HUES48 (cell line): ENCODE measurements around the gene CCR2.

Experiments
- H3K27ac ChIP-seq: one replicate; pipeline ENCODE4 v1.7.0; 2013; ENCODE audit warnings: low read depth, low read length, inconsistent platforms
- H3K27me3 ChIP-seq: 2 replicates; pipeline ENCODE4 v1.6.1; 2013; ENCODE audit warnings: mild to moderate bottlenecking, low read length; ENCODE audit not compliant: control insufficient read depth, insufficient read depth
- H3K36me3 ChIP-seq: 2 replicates; pipeline ENCODE4 v1.6.1; 2013; ENCODE audit warnings: low read length; ENCODE audit not compliant: control insufficient read depth, insufficient read depth
- H3K4me1 ChIP-seq: 2 replicates; pipeline ENCODE4 v1.6.1; 2013; ENCODE audit warnings: mild to moderate bottlenecking, low read length; ENCODE audit not compliant: control insufficient read depth, insufficient read depth
- H3K4me3 ChIP-seq: 2 replicates; pipeline ENCODE4 v1.5.1; 2013; ENCODE audit warnings: mild to moderate bottlenecking, low read depth, low read length
- H3K9ac ChIP-seq: 2 replicates; pipeline ENCODE4 v1.6.1; 2013; ENCODE audit warnings: mild to moderate bottlenecking, low read depth, low read length, moderate library complexity
- H3K9me3 ChIP-seq: 2 replicates; pipeline ENCODE4 v1.6.1; 2013; ENCODE audit warnings: low read length; ENCODE audit not compliant: control insufficient read depth, insufficient read depth

Gene CCR2

DNA sequence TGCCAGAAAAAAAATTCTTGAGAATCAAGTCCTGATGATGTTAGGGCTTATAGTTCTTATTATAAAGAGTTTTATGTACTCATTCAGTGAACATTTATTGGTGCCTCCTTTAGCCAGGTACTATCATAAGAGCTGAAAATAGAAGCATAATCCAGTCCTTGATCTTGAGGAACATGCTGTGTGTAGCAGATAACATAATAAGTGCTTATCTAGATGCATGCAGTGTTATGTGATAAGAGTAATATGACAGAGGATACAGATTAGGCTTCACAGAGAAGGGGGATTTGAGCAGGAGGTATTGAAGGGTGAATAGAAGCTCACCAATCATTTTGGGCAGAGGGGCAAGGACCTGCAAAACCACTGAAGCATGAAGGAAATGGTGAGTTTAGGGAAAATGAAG is 1.1 kb downstream of the CCR2 start:
- Histone ChIP-seq H3K4me1 (no peaks in the 10 kb centered on the region), H3K9ac (no peak overlapping the region), H3K36me3 (no peaks in the 10 kb centered on the region), H3K27me3 (no peaks in the 10 kb centered on the region), H3K9me3 (no peaks in the 10 kb centered on the region), H3K4me3 (no peak overlapping the region), H3K27ac (no peak overlapping the region)

DNA sequence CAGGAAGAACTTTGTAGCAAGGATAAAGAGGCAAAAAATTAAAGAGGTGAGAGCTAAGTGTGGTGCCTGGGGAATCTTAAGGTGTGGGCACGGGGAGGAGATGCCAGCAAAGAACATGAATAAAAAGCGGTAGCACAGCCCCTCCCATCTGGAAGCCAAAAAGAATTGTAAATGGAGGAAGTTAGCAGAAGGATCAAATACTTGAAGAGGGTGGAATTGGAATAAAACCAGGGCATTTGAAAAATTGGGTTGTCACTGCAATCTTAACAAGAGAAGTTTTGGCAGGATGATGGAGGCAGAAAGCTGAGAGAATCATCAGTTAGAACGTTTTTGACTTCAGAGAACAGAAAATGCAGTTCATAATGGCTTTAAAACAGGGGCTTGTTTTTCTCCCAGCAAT is 2.4 kb downstream of the CCR2 start:
- no peak overlapping the region for H3K27ac ChIP-seq
- H3K4me1 ChIP-seq = no peaks in the 10 kb centered on the region
- H3K36me3 ChIP-seq = no peaks in the 10 kb centered on the region
- H3K27me3 ChIP-seq = no peaks in the 10 kb centered on the region
- H3K9me3 ChIP-seq = no peaks in the 10 kb centered on the region
- no peak overlapping the region for H3K4me3 ChIP-seq
- no peak overlapping the region for H3K9ac ChIP-seq

DNA sequence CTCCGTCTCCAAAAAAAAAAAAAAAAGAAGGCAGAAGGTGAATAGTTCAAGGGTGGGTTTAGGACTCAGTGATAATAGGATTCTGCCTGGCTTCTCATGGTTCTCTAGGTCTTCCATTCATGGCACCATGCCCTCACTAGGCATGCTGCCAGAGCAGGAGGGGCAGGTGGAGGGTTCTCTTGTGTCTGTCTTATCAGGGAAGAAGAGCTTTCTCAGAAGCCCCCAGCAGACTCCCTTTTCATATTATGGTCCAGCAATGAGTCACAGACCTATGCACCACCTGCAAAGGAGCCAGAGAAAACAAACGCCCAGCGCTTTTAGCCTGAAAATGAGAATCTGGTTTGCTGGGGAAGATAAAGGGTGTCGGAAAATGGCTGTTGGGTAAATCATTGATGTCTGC is 3.0 kb downstream of the CCR2 start:
- no peak overlapping the region for H3K9ac ChIP-seq
- no peaks in the 10 kb centered on the region for H3K9me3 ChIP-seq
- H3K36me3 ChIP-seq = no peaks in the 10 kb centered on the region
- H3K27ac ChIP-seq = no peak overlapping the region
- H3K4me3 ChIP-seq = no peak overlapping the region
- no peaks in the 10 kb centered on the region for H3K4me1 ChIP-seq
- no peaks in the 10 kb centered on the region for H3K27me3 ChIP-seq

DNA sequence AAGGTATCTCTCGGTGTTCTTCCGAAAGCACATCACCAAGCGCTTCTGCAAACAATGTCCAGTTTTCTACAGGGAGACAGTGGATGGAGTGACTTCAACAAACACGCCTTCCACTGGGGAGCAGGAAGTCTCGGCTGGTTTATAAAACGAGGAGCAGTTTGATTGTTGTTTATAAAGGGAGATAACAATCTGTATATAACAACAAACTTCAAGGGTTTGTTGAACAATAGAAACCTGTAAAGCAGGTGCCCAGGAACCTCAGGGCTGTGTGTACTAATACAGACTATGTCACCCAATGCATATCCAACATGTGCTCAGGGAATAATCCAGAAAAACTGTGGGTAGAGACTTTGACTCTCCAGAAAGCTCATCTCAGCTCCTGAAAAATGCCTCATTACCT is 4.6 kb downstream of the CCR2 start:
- Histone ChIP-seq H3K9me3 (no peaks in the 10 kb centered on the region), H3K4me1 (no peaks in the 10 kb centered on the region), H3K27me3 (no peaks in the 10 kb centered on the region), H3K4me3 (no peak overlapping the region), H3K27ac (no peak overlapping the region), H3K36me3 (no peaks in the 10 kb centered on the region), H3K9ac (no peak overlapping the region)

DNA sequence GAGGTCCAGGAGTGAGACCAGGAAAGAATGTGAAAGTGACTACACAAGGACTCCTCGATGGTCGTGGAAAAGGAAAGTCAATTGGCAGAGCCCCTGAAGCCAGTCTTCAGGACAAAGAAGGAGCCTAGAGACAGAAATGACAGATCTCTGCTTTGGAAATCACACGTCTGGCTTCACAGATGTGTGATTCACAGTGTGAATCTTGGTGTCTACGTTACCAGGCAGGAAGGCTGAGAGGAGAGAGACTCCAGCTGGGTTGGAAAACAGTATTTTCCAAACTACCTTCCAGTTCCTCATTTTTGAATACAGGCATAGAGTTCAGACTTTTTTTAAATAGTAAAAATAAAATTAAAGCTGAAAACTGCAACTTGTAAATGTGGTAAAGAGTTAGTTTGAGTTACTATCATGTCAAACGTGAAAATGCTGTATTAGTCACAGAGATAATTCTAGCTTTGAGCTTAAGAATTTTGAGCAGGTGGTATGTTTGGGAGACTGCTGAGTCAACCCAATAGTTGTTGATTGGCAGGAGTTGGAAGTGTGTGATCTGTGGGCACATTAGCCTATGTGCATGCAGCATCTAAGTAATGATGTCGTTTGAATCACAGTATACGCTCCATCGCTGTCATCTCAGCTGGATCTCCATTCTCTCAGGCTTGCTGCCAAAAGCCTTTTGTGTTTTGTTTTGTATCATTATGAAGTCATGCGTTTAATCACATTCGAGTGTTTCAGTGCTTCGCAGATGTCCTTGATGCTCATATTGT is 6.0 kb downstream of the CCR2 start:
- no peak overlapping the region for H3K9ac ChIP-seq
- H3K27ac ChIP-seq = no peak overlapping the region
- no peaks in the 10 kb centered on the region for H3K27me3 ChIP-seq

DNA sequence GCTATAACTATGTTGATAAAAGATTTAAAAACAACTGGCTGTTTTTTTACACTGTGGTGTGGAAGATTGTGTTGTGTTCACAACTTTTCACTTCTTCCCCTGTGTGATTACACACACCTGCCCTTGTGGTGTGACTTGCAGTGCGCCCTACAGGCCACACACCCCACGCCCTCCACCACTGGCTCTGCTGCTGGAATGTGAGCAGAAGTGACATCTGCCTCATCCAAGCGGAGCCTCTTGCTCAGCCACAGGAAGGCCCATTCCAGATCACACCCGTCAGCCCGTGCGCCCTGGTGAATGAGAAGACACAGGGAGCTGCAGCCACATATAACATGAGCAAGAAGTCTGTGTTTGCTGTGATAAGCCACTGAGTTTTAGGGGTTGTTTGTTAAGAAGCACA is 7.0 kb downstream of the CCR2 start:
- no peak overlapping the region for H3K9ac ChIP-seq
- no peaks in the 10 kb centered on the region for H3K36me3 ChIP-seq
- no peaks in the 10 kb centered on the region for H3K27me3 ChIP-seq
- no peaks in the 10 kb centered on the region for H3K4me1 ChIP-seq
- no peak overlapping the region for H3K4me3 ChIP-seq
- no peak overlapping the region for H3K27ac ChIP-seq
- H3K9me3 ChIP-seq = no peaks in the 10 kb centered on the region

More for the DNA sequence above, 6.0 kb downstream of the CCR2 start:
- Histone ChIP-seq H3K4me3 (no peak overlapping the region), H3K36me3 (no peaks in the 10 kb centered on the region), H3K9me3 (no peaks in the 10 kb centered on the region), H3K4me1 (no peaks in the 10 kb centered on the region)

DNA sequence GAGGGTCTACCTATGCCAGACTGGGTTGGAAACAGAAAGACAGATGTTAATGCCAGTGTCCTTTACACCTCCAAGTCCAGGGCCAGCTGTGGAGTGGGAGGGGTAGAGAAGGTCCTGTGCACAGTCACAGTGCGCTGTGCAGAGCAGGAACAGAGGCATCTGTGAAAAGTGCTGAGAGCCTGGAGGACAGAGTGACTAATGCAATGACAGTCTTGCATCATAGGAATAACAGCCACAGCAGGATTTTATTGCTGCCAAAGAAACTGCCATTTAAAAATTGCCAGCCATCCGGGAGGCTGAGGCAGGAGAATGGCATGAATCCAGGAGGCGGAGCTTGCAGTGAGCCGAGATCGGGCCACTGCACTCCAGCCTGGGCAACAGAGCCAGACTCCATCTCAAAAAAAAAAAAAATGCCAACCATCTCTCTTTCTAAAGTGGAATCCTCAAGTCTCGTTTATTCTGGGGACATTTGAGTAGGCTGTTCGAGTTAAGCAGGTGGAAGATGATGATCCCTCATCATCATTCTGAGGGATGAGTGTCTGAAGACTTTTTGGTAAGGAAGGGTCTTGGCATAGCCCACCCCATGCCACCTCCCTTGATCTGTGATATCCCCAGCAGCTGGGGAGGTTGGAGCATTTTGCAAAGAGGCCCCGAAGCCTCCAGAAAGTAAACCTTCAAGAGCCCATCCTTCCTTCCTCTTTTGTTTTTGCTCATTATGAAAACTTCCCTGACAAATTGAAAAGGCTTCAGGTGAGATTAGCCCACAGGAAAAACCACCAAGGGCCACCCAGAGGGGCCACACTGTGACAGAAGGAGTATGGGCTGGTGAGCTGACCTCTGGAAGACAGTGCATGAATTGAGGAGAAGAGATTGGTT is 7.7 kb downstream of the CCR2 start:
- no peaks in the 10 kb centered on the region for H3K9me3 ChIP-seq
- H3K27ac ChIP-seq = no peak overlapping the region
- no peaks in the 10 kb centered on the region for H3K4me1 ChIP-seq
- H3K9ac ChIP-seq = no peak overlapping the region
- H3K36me3 ChIP-seq = no peaks in the 10 kb centered on the region
- no peak overlapping the region for H3K4me3 ChIP-seq
- H3K27me3 ChIP-seq = no peaks in the 10 kb centered on the region

DNA sequence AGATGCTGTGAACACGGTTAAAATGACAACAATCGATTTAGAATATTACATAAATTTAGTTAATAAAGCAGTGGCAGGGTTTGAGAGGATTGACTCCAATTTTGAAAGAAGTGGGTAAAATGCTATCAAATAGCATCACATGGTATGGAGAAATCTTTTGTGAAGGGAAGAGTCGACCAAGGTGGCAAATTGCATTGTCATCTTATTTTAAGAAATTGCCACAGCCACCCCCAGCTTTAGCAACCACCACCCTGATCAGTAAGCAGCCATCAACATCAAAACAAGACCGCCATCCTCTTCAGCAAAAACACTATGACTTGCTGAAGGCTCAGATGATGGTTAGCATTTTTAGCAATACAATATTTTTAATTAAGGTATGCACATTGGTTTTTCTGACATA is 11.1 kb downstream of the CCR2 start:
- Histone ChIP-seq H3K9me3 (no peaks in the 10 kb centered on the region), H3K9ac (no peak overlapping the region), H3K27me3 (no peaks in the 10 kb centered on the region), H3K4me3 (no peak overlapping the region), H3K27ac (no peak overlapping the region), H3K36me3 (no peaks in the 10 kb centered on the region), H3K4me1 (no peaks in the 10 kb centered on the region)

DNA sequence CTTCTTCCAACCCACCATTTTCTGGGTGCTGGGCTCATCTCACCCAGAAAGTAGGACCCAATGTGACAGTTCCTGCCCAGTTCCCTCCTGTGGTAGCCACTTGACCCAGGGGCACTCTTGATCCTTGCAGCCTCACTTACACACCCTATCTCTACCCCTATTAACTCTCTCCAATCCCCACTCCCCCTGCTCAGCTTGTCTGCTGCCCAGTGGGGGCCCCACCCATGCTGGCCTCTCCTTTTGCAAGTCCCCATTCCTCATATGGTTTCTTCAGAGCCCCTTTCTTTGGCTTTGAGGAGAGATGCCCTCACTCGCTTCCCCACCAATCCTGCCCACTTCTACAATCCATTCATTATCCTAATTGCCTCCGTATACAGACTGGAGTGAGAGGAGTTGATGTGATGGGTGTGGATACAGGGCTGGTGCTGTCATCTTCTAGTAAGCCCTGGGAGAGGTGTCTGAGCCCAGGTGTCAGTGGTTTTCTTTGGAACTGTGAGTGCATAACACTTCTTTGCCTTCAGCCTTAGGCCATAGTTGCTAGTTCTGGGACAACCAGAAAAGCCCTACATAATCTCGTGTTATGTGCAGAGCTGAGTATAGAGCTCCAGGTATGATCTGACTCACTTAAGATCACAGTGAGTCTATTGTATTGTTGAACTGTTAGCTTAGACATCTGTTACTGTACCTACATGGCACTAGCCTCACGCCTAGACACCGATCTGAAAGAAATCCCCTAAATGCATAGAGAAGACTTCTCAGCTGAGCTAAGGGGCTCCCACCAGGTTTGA is 12.0 kb downstream of the CCR2 start:
- no peaks in the 10 kb centered on the region for H3K4me1 ChIP-seq
- no peak overlapping the region for H3K9ac ChIP-seq
- H3K27me3 ChIP-seq = no peaks in the 10 kb centered on the region
- H3K4me3 ChIP-seq = no peak overlapping the region
- no peak overlapping the region for H3K27ac ChIP-seq
- no peaks in the 10 kb centered on the region for H3K36me3 ChIP-seq
- no peaks in the 10 kb centered on the region for H3K9me3 ChIP-seq

DNA sequence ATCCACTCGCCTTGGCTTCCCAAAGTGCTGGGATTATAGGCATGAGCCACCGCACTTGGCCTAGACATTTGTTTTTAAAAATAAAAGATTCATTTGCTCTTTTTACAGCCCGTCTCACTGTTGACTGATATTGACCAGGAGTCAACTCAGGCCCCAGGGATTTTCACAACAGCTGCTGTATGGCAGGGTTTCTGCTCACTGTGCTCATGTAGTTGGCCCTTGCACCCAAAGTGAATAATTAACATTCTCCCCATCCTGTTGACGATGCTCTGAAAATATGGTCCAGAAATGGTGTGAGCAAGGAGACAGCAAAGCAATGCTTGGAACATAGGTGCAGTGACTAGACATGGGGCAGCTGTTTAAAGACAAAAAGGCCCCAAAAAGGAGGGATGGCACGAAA is 13.9 kb downstream of the CCR2 start:
- no peaks in the 10 kb centered on the region for H3K9me3 ChIP-seq
- no peaks in the 10 kb centered on the region for H3K36me3 ChIP-seq
- no peak overlapping the region for H3K27ac ChIP-seq
- H3K27me3 ChIP-seq = no peaks in the 10 kb centered on the region
- no peak overlapping the region for H3K4me3 ChIP-seq
- H3K4me1 ChIP-seq = no peaks in the 10 kb centered on the region
- no peak overlapping the region for H3K9ac ChIP-seq

DNA sequence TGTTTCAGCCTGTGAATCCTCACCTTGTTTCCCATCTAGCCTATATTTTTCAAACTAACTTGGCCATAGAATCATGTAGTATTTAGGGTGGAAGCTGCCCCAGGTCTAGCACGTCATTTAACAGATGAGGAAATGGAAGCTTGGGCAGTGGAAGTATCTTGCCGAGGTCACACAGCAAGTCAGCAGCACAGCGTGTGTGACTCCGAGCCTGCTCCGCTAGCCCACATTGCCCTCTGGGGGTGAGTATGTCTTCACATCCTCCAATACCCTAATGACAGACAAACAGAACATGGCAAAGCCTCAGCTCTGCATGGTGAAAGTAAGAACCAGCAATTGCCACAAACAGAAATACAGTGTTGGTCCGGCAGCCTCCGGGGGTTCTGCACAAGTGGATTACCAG is 14.7 kb downstream of the CCR2 start:
- Histone ChIP-seq H3K9ac (no peak overlapping the region), H3K4me3 (no peak overlapping the region), H3K27ac (no peak overlapping the region), H3K36me3 (no peaks in the 10 kb centered on the region), H3K27me3 (no peaks in the 10 kb centered on the region), H3K9me3 (no peaks in the 10 kb centered on the region), H3K4me1 (no peaks in the 10 kb centered on the region)
